NCI-H1417 treated with DMSO at 0.1 percent for 48 hours (cell line): ENCODE data around the gene WNT10A.

Source experiments
- DNase-seq: peaks from one replicate; lab custom pipeline; 2025; lab: John Stamatoyannopoulos, UW

The WNT10A gene

DNA sequence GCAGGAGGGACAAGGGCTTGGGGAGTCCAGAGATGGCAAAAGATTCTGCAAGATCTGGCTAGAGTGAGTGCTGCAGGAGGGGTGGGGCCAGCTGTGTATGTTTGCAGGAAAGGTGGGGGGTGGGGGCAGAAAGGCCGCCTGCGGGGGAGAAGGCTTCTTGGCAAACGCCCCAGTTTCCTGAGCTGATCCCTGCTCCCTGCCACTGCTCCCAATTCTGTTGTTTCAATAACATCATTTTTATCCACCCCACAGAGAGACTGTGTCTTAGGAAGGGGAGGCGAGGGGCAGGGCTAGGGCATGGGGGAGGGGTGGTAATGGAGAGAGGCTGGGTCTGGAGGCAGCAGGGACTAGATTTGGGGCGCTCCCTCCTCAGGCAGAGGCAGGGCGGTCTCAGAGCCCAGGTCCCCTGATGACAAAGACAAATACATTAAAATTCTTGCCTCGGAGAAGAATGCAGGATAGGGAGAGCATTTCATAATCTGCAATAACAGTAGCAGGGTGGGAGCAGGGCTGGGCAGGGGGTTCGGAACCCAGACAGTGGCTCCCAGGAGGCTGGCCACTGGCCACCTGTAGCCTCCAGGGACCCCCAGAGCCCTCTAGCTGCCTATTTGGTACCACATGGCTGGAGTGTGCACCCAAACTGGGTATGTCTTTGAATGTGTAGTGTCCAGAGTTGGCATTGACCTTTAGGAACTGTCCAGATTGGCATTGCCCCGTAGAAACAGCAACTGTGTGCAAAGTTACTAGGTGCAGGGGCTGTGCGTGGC is 23.1 kb upstream of the WNT10A start:
- DNase-seq: no peak

GRCh38 chr2:218858138-218858445 is 22.6 kb upstream of the WNT10A start:
- DNase-seq: no peak

- no peak for DNase-seq
Measured at GRCh38 chr2:218858671-218859555, 21.7 kb upstream of the WNT10A start.

DNA sequence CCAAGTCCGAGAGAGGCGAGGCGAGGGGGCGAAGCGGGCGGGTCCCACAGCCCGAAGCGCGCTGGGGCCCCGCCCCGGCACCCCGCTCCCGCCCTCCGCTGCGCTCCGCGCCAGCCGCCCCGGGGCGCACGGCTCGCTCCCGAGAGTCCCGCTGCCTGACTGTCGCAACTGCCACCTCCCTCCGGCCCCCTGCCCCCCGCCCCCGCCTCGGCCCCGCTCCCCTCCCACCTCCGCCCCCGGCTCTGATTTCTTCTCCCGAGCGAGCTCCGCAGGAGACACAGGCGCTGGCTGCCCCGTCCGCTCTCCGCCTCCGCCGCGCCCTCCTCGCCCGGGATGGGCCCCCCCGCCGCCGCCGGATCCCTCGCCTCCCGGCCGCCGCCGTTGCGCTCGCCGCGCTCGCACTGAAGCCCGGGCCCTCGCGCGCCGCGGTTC is 21.1 kb upstream of the WNT10A start, which contains the start of gene WNT6:
Gene WNT6 (plus strand): TSS at position 250 of the 432 bp plus-strand sequence. CDS start 233 bp downstream, outside the sequence.
- no peak for DNase-seq

DNA sequence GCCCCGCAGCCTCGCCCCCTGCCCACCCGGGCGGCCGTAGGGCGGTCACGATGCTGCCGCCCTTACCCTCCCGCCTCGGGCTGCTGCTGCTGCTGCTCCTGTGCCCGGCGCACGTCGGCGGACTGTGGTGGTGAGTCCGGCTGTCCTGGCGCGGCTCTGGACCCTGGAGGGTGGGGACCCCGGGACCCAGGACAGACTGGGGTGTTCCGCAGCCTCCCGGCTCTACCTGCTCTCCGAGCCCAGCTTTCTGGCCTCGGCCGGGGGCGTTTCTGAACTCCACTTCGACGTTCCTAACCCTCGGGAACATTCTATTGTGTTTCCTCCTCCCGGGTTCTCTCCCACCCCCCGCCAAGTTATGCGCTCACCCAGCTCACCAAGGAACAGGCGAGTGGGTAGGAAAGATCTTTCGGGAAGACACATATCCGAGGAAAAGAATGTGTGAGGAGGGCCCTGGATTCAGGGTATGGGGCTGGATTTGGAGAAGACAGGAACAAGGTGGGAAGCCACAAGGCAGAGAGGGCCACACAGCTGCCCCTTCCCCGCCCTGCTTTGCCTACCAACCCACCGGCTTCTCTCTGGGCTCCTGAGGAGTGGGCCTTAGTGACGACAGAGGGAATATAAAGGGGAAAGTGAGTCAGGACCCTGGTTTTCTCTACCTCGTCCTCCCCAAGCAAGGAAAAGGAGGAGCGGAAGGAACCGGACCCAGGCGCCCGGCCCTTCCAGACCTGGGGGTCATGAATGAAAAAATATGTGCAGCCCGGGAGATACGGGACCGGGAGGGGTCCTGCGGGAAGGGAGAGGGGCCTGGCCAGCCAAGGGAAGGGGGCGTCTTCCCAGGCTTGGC is 20.4 kb upstream of the WNT10A start:
- no peak for DNase-seq

DNA sequence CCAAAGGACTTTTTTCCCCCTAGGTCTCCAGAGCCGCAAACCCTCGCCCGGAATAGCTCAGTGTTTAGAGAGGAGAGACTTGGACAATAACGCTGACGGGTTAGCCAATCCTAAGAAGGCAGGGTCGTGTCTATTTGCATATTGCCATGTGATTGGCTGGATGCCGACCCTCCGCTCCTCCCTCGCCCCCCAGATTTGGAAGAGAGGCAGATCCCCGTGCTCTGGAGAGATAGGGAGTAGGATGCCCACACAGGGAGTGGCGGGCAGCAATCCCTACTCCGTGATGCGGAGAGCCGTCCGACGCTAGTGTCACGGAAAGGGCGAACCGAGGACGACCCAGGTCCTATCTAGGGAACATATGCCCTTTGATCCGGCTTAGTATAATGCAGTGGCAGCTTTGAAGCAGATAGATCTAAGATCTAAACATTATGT is 19.7 kb upstream of the WNT10A start:
- no peak for DNase-seq

DNA sequence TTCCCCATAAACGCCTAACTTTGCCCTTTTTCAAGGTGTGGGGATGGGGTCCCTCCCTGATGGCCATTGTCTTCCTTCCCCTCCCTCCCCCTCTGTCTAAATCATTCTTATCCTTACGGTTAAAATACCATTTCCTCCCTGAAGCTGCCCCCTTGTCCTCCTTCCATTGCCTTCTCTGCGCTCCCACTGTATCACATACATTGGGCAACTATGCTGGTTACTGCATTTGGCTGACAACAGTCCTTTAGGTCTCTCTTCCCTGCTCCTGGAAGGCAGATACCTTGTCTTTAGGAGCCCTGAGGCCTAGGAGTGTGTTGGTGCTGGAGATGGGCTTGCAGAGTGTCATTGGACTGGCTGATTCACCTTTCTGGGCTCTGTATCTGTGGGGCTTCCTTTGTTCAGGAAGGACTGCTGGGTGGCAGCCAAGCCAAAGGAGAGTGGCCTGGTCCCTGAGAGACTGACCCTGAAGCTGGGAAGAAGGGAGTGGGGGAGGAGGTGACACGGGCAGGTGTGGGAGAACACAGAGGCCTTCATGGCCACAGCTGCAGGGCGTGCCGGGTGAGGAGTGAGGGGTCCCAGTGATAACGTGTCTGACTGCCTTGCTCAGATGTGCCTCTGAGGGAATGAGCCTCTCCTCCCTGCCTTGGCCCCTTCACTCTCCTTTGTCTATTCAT is 18.9 kb upstream of the WNT10A start:
- DNase-seq: no peak

DNA sequence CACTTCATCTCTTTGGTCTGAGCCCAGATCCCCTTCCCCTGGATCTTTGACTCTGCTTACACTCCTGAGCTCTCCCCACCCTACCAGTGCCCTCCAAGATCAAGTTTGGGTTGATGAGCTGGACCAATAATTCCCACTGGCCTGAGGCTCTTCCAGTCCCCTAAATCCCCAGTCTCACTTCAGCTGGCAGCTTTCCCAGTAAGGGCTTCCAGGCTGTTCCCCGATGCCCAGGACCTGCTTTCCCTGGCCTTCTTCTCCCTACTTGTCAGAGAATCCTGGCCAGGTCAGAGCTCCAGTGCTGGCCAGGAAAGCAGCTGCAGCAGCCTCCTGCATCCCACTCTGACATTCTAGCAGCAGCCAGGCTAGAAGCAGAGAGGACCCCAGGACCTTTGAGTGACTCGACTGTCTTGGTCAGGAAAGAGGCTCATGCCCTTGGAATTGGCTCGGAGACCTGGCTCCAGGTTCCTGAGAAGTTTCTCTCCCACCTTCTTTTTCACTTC is 17.6 kb upstream of the WNT10A start:
- no peak for DNase-seq

DNA sequence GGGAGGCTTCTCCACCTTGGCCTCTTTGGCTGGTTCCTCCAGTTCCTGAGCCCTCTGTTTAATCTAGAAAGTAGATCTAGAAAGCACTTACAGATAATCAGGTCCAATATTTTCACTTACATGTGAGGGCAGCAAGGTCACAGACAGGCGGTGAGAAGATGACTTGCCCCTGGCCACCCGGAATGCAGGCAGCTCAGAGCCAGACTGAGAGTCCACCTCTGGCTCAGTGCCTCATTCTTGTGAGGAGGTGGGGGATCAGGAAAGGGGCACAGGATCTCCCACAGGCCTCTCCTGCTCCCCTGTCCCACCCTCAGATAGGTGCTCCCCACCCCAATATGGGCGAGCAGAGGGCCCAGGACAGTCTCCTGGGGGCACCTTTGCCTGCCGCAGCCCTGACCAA is 15.3 kb upstream of the WNT10A start:
- no peak for DNase-seq

DNA sequence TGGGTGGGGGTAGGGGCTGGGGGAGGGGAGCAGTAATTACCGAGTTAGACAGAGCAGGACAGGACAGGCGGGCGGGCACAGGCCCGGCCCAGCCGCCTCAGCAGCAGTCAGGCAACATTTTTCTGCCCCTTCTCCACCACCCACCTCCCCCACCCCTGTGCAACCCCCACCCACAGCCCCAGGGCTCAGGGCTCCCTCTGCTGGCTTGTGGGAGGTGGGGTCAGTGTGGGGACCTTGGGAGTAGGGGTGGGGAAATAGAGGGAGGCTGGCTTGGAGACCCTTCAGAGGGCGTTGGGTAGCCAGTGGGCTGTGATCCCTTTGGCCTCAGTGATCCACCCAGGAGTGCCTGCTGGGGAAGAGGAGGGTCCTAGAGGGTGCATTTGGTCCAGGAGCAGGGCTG is 14.7 kb upstream of the WNT10A start:
- DNase-seq: no peak

DNA sequence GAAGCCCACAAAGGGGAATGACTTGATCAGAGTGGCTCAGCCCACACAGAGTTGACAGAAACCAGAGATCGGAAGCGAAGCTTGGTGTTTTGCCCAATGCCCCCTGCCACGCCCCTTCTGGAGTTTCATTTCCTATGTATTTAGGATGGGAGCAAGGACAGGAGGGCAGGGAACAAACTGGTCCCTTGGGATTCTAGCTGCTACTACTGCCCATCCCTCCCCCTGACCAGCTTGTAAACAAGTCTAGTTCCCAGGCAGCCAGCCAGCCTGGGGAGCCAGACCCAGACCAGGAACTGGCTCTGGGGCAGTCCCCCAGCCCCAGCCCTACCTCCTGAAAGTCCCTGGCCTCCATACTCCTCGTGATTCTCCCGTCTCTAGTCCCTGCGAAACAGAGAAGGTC is 12.8 kb upstream of the WNT10A start:
- no peak for DNase-seq

DNA sequence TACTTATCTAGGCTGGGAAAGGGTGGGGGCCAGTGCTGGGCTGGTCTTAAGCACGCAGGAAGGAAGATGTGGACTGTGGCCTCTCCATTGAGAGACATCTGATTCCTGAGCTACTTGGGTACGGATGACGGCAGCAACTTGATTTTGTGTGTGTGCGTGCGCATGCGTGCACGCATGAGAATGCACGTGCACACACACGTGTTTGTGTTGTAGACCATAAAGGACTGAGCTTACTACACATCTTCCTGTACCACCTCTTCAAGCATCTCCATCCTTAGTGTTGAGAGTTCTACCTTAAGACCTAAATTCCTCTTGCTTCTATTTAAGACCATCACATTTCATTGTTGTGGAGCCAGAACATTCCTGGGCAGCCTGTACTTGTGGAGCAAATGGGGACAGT is 11.6 kb upstream of the WNT10A start:
- no peak for DNase-seq

GRCh38 chr2:218870984-218871344 is 9.7 kb upstream of the WNT10A start:
- DNase-seq: no peak

DNA sequence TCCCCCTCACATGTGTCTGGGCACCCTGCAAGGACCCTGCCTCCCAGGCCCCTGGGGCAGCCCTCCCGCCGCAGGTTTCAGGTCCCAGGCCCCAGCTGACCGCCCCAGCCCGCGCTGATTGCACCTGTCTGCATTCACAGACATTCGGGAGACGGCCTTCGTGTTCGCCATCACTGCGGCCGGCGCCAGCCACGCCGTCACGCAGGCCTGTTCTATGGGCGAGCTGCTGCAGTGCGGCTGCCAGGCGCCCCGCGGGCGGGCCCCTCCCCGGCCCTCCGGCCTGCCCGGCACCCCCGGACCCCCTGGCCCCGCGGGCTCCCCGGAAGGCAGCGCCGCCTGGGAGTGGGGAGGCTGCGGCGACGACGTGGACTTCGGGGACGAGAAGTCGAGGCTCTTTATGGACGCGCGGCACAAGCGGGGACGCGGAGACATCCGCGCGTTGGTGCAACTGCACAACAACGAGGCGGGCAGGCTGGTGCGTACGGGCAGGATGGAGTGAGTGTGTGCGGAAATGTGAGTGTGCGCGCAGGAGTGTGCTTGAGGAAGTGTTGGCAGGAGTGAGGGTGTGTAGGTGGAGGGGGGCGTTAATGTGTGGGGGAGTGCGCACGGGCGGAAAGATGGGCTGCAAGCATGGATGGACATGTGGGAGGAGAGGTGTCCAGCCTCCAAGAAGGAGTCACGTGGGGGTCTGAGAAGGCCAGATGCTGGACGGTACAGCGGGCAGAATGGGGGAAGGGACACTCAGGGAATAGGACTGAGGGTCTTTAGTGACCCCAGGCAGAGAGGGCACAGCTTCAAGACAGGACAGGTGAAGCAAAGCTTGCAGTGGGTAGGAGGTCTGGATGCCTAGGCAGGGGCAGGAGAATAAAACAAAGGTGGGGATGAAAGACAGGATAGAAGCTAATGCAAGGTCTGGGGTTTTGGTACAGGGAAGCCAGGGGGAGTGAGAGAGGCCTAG is 9.0 kb upstream of the WNT10A start:
- no peak for DNase-seq

DNA sequence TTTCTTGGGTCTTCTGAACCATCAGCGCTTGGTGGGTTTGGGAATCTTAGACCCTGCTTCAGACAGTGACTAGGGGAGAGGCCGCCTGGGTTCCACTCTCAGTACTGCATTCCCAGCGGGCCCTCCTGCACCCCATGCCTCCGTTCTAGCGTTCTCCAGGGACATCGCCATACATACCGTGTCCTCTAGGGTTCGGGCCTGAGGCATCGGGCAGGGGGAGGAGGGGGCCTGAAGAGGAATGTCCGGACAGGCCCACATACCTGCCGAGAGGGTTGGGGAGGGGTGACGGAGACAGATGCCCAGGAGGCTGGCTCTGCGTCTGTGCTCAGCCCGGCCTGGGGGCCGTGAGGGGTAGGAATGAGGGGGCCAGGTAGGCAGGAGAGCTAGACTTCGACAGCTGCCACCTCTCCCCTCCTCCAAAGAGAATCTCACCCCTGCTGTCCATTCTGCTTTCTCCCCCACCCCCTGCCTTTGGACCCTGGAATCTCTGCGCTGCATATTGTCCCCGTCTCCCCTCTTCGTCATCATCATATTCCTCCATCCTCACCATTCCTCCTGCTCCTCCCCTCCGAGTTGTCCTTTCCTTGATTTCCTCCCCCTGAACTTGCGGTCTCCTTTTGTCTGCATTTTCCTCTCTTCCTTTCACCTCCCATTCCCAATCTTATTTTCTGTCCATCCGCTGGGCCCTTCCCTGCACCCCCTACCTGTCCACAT is 7.8 kb upstream of the WNT10A start:
- no peak for DNase-seq

GRCh38 chr2:218873359-218874194 is 7.1 kb upstream of the WNT10A start:
- no peak for DNase-seq

DNA sequence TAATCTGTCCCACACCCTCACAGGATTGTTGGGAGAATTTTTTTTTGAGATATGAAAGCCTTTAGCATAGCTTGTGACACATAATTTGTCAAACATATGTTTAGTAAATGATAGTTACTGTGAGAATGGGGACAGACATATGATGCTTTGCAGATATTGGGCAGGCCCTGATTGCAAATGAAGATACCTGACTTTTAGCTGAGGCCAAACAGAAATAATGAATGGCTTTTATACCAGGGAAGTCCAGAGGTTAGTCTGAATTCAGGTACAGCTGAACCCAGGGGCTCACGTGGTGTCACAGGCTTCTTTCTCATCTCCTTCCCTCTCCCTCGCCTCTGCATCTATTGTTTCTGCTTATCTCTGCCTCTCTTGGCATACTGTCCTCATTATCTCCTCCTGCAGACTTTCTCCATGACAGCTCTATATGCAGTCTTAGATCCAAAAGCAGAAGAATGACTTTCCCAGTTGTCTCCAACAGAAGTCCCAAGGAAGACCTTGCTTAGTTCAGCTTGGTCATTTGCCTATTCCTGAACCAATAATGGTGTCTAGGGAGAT is 4.9 kb upstream of the WNT10A start:
- no peak for DNase-seq

DNA sequence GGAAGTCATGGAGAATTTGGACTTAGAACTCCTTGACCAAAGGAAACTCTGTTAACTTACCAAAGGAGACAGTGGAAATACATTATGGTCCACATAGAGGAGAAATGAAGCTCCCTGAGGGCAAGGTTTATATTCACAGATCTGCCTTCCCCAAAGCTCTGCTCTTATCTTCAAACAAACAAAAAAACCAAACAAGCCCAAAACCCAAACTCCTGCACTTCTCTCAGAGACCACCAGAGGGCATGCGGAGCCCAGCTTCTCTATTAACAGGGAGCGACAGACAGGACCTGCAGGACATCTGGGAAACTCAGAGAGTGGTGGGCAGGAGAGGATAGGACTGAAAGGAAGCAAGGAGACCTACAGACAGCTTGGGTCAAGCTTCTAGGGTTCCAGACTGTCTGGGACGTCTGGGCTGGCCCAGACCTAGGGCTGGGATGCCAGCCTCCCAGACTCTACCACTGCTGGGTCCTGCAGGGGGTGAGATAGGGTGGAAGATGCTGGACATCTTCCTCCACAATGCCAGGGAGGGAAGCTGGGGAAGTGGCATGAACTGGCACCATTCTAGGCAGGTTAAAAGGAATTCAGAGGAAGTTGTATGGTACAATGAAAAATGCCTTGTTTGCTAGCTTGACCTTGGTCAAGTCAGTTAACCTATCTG is 4.0 kb upstream of the WNT10A start:
- DNase-seq: peak; percentile 54
